K562 (cell line): ENCODE results near the gene ERVH48-1. TPM values are rescaled to one million over a fixed set of nuclear protein-coding genes. Genes with fewer than 3 reads are reported as not detected.

Source experiments
- AFF1 ChIP-seq, 2 experiments: fragments of 450-650 bp; IDR thresholded peaks; 2 replicates each; pipeline ENCODE4 v1.6.1; 2018; ENCODE audit warnings: mild to moderate bottlenecking in 2 of 2, low read depth in 1 of 2; ENCODE audit not compliant: partially characterized antibody in 2 of 2
- ARHGAP35 ChIP-seq: fragments of 450-650 bp; IDR thresholded peaks from 2 replicates; pipeline ENCODE4 v1.6.1; 2018; ENCODE audit not compliant: partially characterized antibody
- BMI1 ChIP-seq: fragments of 150-350 bp; IDR thresholded peaks from 2 replicates; pipeline ENCODE4 v1.6.1; 2014; ENCODE audit warnings: low read length
- FOXJ2 ChIP-seq: fragments of 200-800 bp; sonication (Bioruptor generic); IDR thresholded peaks from 2 replicates; pipeline ENCODE4 v1.6.1; 2016; ENCODE audit warnings: missing genetic modification characterization, missing compliant biosample characterization
- GATAD2B ChIP-seq: fragments of 450-650 bp; IDR thresholded peaks from 2 replicates; pipeline ENCODE4 v1.6.1; 2017; ENCODE audit warnings: mild to moderate bottlenecking, borderline replicate concordance
- HDAC1 ChIP-seq, 2 experiments: fragments of 450-650 bp; IDR thresholded peaks; 2 replicates each; pipeline ENCODE4 v1.6.1; 2016 to 2017; ENCODE audit warnings: inconsistent platforms in 1 of 2, mild to moderate bottlenecking in 1 of 2, moderate library complexity in 1 of 2
- KDM4B ChIP-seq, 2 experiments: fragments of 450-650 bp in 1 of 2; sonication (generic) in 1 of 2; IDR thresholded peaks; 2 replicates each; pipeline ENCODE4 v1.6.1; 2016 to 2017; ENCODE audit warnings: borderline replicate concordance in 2 of 2, antibody characterized with exemption in 1 of 2, low read depth in 1 of 2, mild to moderate bottlenecking in 1 of 2
- NFE2L1 ChIP-seq: fragments of 450-650 bp; IDR thresholded peaks from 2 replicates; pipeline ENCODE4 v1.6.1; 2016; ENCODE audit warnings: missing genetic modification characterization, low read depth, mild to moderate bottlenecking, missing compliant biosample characterization, moderate library complexity, borderline replicate concordance
- RBBP5 ChIP-seq: fragments of 200-600 bp; sonication (generic); IDR thresholded peaks from 2 replicates; pipeline ENCODE4 v1.6.1; 2012; ENCODE audit warnings: borderline replicate concordance, mild to moderate bottlenecking, low read length, control low read depth, inconsistent platforms; ENCODE audit not compliant: insufficient read depth, poor library complexity, severe bottlenecking
- SMAD3 ChIP-seq: fragments of 450-650 bp; formaldehyde crosslinking; conservative IDR thresholded peaks from 2 replicates; pipeline ENCODE4 v1.4.0; 2020; ENCODE audit warnings: mild to moderate bottlenecking
- SREBF1 ChIP-seq: fragments of 150-350 bp; IDR thresholded peaks from 2 replicates; pipeline ENCODE4 v1.6.1; 2014; ENCODE audit warnings: antibody characterized with exemption, low read depth, low read length, borderline replicate concordance
- SRSF3 ChIP-seq: fragments of 200-400 bp; formaldehyde crosslinking; IDR thresholded peaks from 2 replicates; pipeline ENCODE4 v1.6.1; 2016; ENCODE audit warnings: mild to moderate bottlenecking, low read length, moderate library complexity; ENCODE audit not compliant: insufficient read depth
- ZNF174 ChIP-seq: fragments of 250-450 bp; sonication (Bioruptor Pico); IDR thresholded peaks from 2 replicates; pipeline ENCODE4 v1.4.0; 2020; ENCODE audit warnings: mild to moderate bottlenecking
- ZNF445 ChIP-seq: fragments of 250-450 bp; sonication (Bioruptor Pico); IDR thresholded peaks from 2 replicates; pipeline ENCODE4 v1.4.0; 2020; ENCODE audit warnings: low read depth, mild to moderate bottlenecking, moderate library complexity
- ZNF518B ChIP-seq: fragments of 250-450 bp; sonication (Bioruptor Pico); IDR thresholded peaks from 2 replicates; pipeline ENCODE4 v1.5.0; 2021; ENCODE audit warnings: mild to moderate bottlenecking, moderate library complexity
- polyA plus RNA-seq, 8 experiments: library from polyadenylated mRNA; depleted of rRNA in 4 of 8; stranded (reverse) in 5 of 8; unstranded in 3 of 8; fragments of >200 nt; fragmentation: Nextera tagmentation in 2 of 8; fragmentation: Illumina TruSeq in 1 of 8; extraction: Ambion mirVana in 2 of 8; extraction: Trizol in 1 of 8; gene quantifications; 2 replicates each; pipeline versions ENCODE4 v1.2.1 to v1.2.3, GENCODE V29; 2011 to 2014; ENCODE audit warnings: inconsistent platforms in 1 of 8, missing spikeins in 1 of 8
- total RNA-seq, 7 experiments: library from RNA; depleted of rRNA in 6 of 7; stranded (reverse); fragments of >200 nt in 6 of 7; fragmentation: Illumina TruSeq in 2 of 7; extraction: Trizol in 2 of 7; gene quantifications; 2 replicates each; pipeline versions ENCODE4 v1.2.1 to v1.2.3, GENCODE V29; 2011 to 2021; ENCODE audit warnings: low replicate concordance in 1 of 7
- TF ChIP-seq, protein P1 (sequence below): fragments of 250-450 bp; sonication (Bioruptor Pico); IDR thresholded peaks from 2 replicates; pipeline ENCODE4 v1.9.0; 2021; ENCODE audit warnings: mild to moderate bottlenecking
- TF ChIP-seq, protein P2 (sequence below), 2 experiments: IDR thresholded peaks; 2 replicates each; pipeline ENCODE4 v1.6.1; 2011; ENCODE audit warnings: borderline replicate concordance in 1 of 2, control low read depth in 1 of 2, low read depth in 1 of 2, low read length in 1 of 2, mild to moderate bottlenecking in 1 of 2, mixed read lengths in 1 of 2, moderate library complexity in 1 of 2; ENCODE audit not compliant: insufficient read depth in 1 of 2, insufficient read length in 1 of 2, poor library complexity in 1 of 2, severe bottlenecking in 1 of 2; ENCODE audit errors: extremely low read depth in 1 of 2

ERVH48-1 gene
- total and polyA plus RNA-seq, 9 of the 15 experiments (the other 6 are each of a cell fraction or from before 2014, with no cell fraction given) = 0.08 to 0.49 (median 0.16) TPM; not detected in 3

- TF ChIP-seq SREBF1 (no peak), HDAC1 (IDR thresholded peaks at IDR 0.05) (no peak), AFF1 (IDR thresholded peaks at IDR 0.05; ENCODE audit: low read depth in 1 of 2, partially characterized antibody in 2 of 2) (peak in 1 of 2 experiments; percentile 36), GATAD2B (no peak), SMAD3 (CRISPR knock-in tag) (no peak), NFE2L1 (no peak), ZNF445 (no peak), SRSF3 (0 out of 2 replicates have a peak, but pooled peaks have one; percentile 12), ARHGAP35 (peak; percentile 66), ZNF174 (no peak), RBBP5 (peak; percentile 9), KDM4B (IDR thresholded peaks at IDR 0.05; ENCODE audit: borderline replicate concordance in 2 of 2, low read depth in 1 of 2) (no peak), ZNF518B (CRISPR knock-in tag) (no peak), BMI1 (no peak), FOXJ2 (tag) (no peak)
- TF ChIP-seq, protein P1, sequence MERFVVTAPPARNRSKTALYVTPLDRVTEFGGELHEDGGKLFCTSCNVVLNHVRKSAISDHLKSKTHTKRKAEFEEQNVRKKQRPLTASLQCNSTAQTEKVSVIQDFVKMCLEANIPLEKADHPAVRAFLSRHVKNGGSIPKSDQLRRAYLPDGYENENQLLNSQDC (CRISPR knock-in tag) = no peak
- TF ChIP-seq, protein P2, sequence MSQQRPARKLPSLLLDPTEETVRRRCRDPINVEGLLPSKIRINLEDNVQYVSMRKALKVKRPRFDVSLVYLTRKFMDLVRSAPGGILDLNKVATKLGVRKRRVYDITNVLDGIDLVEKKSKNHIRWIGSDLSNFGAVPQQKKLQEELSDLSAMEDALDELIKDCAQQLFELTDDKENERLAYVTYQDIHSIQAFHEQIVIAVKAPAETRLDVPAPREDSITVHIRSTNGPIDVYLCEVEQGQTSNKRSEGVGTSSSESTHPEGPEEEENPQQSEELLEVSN (IDR thresholded peaks at IDR 0.05; ENCODE audit: borderline replicate concordance in 1 of 2, extremely low read depth in 1 of 2, insufficient read depth in 1 of 2, insufficient read length in 1 of 2, low read depth in 1 of 2, low read length in 1 of 2, poor library complexity in 1 of 2, severe bottlenecking in 1 of 2) = no peak
These were observed 48.0 kb upstream of the ERVH48-1 start (continued) for GRCh38 chr21:42973309-42973990.
